Bronchial epithelial cell (primary cell): ENCODE results near the gene FYN. TPM values are rescaled to one million over a fixed set of nuclear protein-coding genes. Genes with fewer than 3 reads are reported as not detected.

Experiments used
- DNase-seq: peaks from one replicate; pipeline ENCODE4 v3.0.0-alpha.2; 2010; ENCODE audit warnings: low read depth
- FAIRE-seq: peaks from 2 replicates; lab custom pipeline; 2011; peaks lifted over from hg19 to GRCh38; lab: Jason Lieb, UNC
- H3K27me3 ChIP-seq: 2 replicates; pipeline ENCODE4 v1.5.1; 2011; ENCODE audit warnings: low read length; ENCODE audit not compliant: control insufficient read depth, insufficient read depth
- H3K36me3 ChIP-seq: 2 replicates; pipeline ENCODE4 v1.5.1; 2011; ENCODE audit warnings: low read length; ENCODE audit not compliant: control insufficient read depth, insufficient read depth
- H3K4me3 ChIP-seq: 2 replicates; pipeline ENCODE4 v1.5.1; 2011; ENCODE audit warnings: mild to moderate bottlenecking, low read depth, low read length, control low read depth
- CTCF ChIP-seq: IDR thresholded peaks from 2 replicates; pipeline ENCODE4 v1.5.1; 2011; ENCODE audit warnings: mild to moderate bottlenecking, moderate library complexity, low read length, control low read depth, inconsistent platforms; ENCODE audit not compliant: insufficient read depth, severe bottlenecking
- total RNA-seq: library from RNA; depleted of rRNA; stranded (reverse); fragments of >200 nt; gene quantifications from 2 replicates; pipeline ENCODE4 v1.2.1, GENCODE V29; 2014

FYN gene
- total RNA-seq, 1 donor from 2014 or later: 38.7 TPM

- Histone ChIP-seq H3K36me3 (no peaks in the 10 kb centered on the region), H3K4me3 (no peak overlapping the region), H3K27me3 (no peaks in the 10 kb centered on the region)
- TF ChIP-seq CTCF: no peak
- FAIRE-seq: no peak
- DNase-seq: no peak
These were observed 164.1 kb downstream of the FYN start for GRCh38 chr6:111709201-111709600.

DNA sequence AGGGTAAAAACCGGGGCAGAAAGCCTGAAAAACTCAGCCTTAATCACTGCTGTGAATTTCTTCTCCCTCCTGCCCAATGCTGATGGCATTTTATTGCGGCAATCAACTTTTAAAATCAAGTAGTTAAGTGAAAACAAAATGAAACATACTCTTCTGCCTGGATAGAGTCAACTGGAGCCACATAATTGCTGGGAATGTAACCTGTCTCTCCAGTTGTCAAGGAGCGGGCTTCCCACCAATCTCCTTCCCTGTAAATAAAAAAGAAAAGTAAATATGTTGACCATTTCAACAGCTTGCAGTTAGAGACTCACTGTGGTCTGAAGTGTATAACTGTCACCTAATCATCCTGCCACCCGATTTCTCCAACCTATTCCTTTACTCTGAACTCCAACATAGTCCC lies 165.5 kb downstream of the FYN start:
- H3K36me3 ChIP-seq: no peaks in the 10 kb centered on the region
- H3K4me3 ChIP-seq: no peak overlapping the region
- FAIRE-seq (no peak), DNase-seq (no peak)
- H3K27me3 ChIP-seq: no peaks in the 10 kb centered on the region
- TF ChIP-seq CTCF: no peak

GRCh38 chr6:111706841-111707391 lies 166.3 kb downstream of the FYN start:
- H3K27me3 ChIP-seq: no peaks in the 10 kb centered on the region
- DNase-seq: no peak
- no peak for TF ChIP-seq CTCF
- no peaks in the 10 kb centered on the region for H3K36me3 ChIP-seq
- FAIRE-seq: no peak
- no peak overlapping the region for H3K4me3 ChIP-seq

GRCh38 chr6:111703723-111704122 lies 169.5 kb downstream of the FYN start:
- Histone ChIP-seq H3K36me3 (no peaks in the 10 kb centered on the region), H3K4me3 (no peak overlapping the region), H3K27me3 (no peaks in the 10 kb centered on the region)
- TF ChIP-seq CTCF: no peak
- no peak for FAIRE-seq
- no peak for DNase-seq

GRCh38 chr6:111702268-111702667 lies 171.0 kb downstream of the FYN start:
- DNase-seq: no peak
- no peak for FAIRE-seq
- Histone ChIP-seq H3K36me3 (no peaks in the 10 kb centered on the region), H3K27me3 (no peaks in the 10 kb centered on the region), H3K4me3 (no peak overlapping the region)
- TF ChIP-seq CTCF: no peak

GRCh38 chr6:111701146-111701545 lies 172.1 kb downstream of the FYN start:
- no peak for DNase-seq
- FAIRE-seq: no peak
- H3K36me3 ChIP-seq: no peaks in the 10 kb centered on the region

More at GRCh38 chr6:111701146-111701545, 172.1 kb downstream of the FYN start:
- H3K27me3 ChIP-seq: no peaks in the 10 kb centered on the region
- no peak overlapping the region for H3K4me3 ChIP-seq
- TF ChIP-seq CTCF: no peak
